Measurements from ENCODE around the gene ELP2. TPM values are rescaled to one million over a fixed set of nuclear protein-coding genes. Genes with fewer than 3 reads are reported as not detected.
"Not testable (repeated sequence)": the region's sequence is repeated elsewhere in the genome, so short reads cannot be mapped to it uniquely, and the experiment has no call there.

Gene ELP2
- total and polyA plus RNA-seq, 7 experiments from 2014 or later, result 77.4 to 177 (median 123) TPM

DNA sequence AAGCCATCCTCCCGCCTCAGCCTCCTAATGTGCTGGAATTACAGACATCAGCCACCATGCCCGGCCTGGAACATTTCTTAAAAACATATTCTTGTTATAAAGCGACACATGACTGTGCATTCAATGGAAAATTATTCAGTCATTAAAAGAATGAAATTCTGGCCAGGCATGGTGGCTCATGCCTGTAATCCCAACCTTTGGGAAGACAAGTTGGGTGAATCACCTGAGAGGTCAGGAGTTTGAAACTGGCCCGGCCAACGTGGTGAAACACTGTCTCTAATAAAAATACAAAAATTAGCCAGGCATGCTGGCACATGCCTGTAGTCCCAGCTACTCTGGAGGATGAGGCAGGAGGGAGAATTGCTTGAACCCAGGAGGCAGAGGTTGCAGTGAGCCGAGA lies 40.7 kb upstream of the ELP2 start:
- no peaks in the 10 kb centered on the region for H3K27me3 ChIP-seq (ENCODE audit: control insufficient read depth in 2 of 2, insufficient read depth in 2 of 2, low read length in 2 of 2)
- Mint-ChIP-seq H3K27me3 (peaks cover 0 to 3% (median 0%) of the 10 kb centered on the region in 5 donors), H3K4me1 (peaks cover 0 to 11% (median 4%) of the 10 kb centered on the region in 7 donors), H3K4me3 (no peak overlapping the region), H3K27ac (no peak overlapping the region), H3K9me3 (no peaks in the 10 kb centered on the region), H3K36me3 (no peaks in the 10 kb centered on the region)
- no peak overlapping the region for H3K4me3 ChIP-seq (ENCODE audit: low read length)
- no peaks in the 10 kb centered on the region for H3K9me3 ChIP-seq (ENCODE audit: control insufficient read depth in 2 of 3, low read length in 3 of 3)
- H3K36me3 ChIP-seq (ENCODE audit: control insufficient read depth in 2 of 3, insufficient read depth in 3 of 3, low read length in 3 of 3), result no peaks in the 10 kb centered on the region
- no peaks in the 10 kb centered on the region for H3K4me1 ChIP-seq (ENCODE audit: control insufficient read depth in 2 of 2, insufficient read depth in 2 of 2, low read length in 2 of 2)
- DNase-seq (no peak), ATAC-seq (no peak)
- no peak overlapping the region for H3K27ac ChIP-seq (ENCODE audit: low read depth, low read length)
- intact Hi-C loops (cut with micrococcal nuclease), result no loop called here
- ChIA-PET CTCF (no interaction called here), POLR2A (no interaction called here)

DNA sequence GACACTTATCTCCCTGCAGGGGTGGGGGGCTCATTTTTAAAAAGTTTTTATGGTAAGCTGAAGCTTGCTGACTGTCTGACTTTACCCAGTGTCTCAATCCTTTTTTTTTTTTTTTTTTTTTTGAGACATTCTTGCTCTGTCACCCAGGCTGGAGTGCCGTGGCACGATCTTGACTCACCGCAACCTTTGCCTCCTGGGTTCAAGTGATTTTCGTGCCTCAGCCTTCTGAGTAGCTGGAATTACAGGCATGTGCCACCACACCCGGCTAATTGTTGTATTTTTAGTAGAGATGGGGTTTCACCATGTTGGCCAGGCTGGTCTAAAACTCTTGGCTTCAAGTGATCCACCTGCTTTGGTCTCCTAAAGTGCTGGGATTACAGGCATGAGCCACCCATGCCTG lies 37.6 kb upstream of the ELP2 start:
- H3K27me3 ChIP-seq (ENCODE audit: control insufficient read depth in 2 of 2, insufficient read depth in 2 of 2, low read length in 2 of 2); DNase-seq; H3K27ac ChIP-seq (ENCODE audit: low read depth, low read length); H3K36me3 Mint-ChIP-seq; H3K9me3 Mint-ChIP-seq; POLR2A ChIA-PET; H3K9me3 ChIP-seq (ENCODE audit: control insufficient read depth in 2 of 3, low read length in 3 of 3); H3K4me1 ChIP-seq (ENCODE audit: control insufficient read depth in 2 of 2, insufficient read depth in 2 of 2, low read length in 2 of 2); H3K36me3 ChIP-seq (ENCODE audit: control insufficient read depth in 2 of 3, insufficient read depth in 3 of 3, low read length in 3 of 3); CTCF ChIA-PET; H3K4me3 Mint-ChIP-seq; ATAC-seq; H3K27ac Mint-ChIP-seq; H3K4me3 ChIP-seq (ENCODE audit: low read length); intact Hi-C loops (cut with micrococcal nuclease): not testable (repeated sequence)
- Mint-ChIP-seq H3K4me1 (peaks cover 0 to 11% (median 4%) of the 10 kb centered on the region in 7 donors), H3K27me3 (peaks cover 0 to 14% (median 4%) of the 10 kb centered on the region in 5 donors)

DNA sequence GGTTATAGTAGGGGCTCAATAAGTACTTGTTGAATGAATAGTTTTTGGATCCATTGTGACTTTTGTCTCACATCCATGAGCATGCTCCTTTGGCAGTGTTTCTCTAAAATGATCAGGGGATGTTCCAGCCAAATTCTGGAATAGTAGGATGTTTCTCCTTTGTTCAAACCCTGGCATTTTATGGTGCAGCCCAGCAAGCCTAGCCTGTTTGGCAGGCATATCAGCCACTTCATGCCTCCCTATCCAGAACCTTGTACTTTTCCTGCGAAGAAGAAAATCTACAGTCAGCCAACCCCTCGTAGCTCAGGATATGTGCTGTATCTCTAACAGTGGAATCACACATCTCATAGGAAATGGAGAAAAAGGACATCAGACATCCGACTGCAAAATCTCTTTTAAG lies 35.3 kb upstream of the ELP2 start:
- peak overlapping the region in 1 of 9 donors; percentile 2 for H3K27ac Mint-ChIP-seq
- Histone ChIP-seq H3K36me3 (ENCODE audit: control insufficient read depth in 2 of 3, insufficient read depth in 3 of 3, low read length in 3 of 3) (no peaks in the 10 kb centered on the region), H3K4me1 (ENCODE audit: control insufficient read depth in 2 of 2, insufficient read depth in 2 of 2, low read length in 2 of 2) (no peaks in the 10 kb centered on the region), H3K4me3 (ENCODE audit: low read length) (no peak overlapping the region), H3K9me3 (ENCODE audit: control insufficient read depth in 2 of 3, low read length in 3 of 3) (no peaks in the 10 kb centered on the region), H3K27me3 (ENCODE audit: control insufficient read depth in 2 of 2, insufficient read depth in 2 of 2, low read length in 2 of 2) (no peaks in the 10 kb centered on the region), H3K27ac (ENCODE audit: low read depth, low read length) (no peak overlapping the region)
- no peaks in the 10 kb centered on the region for H3K36me3 Mint-ChIP-seq
- DNase-seq, result no peak
- no peak for ATAC-seq
- H3K4me3 Mint-ChIP-seq, result no peak overlapping the region
- H3K4me1 Mint-ChIP-seq, result peaks cover 0 to 11% (median 4%) of the 10 kb centered on the region in 7 donors
- no peaks in the 10 kb centered on the region for H3K9me3 Mint-ChIP-seq
- ChIA-PET CTCF (interaction anchor here (1.2 to 6.8 kb wide), 2 partner anchors 8 to 189 kb away, joined by 3 to 83 read pairs; no protein-coding TSS in a partner anchor), POLR2A (no interaction called here)
- peaks cover 0 to 20% (median 4%) of the 10 kb centered on the region in 5 donors for H3K27me3 Mint-ChIP-seq
- intact Hi-C loops (cut with micrococcal nuclease), result no loop called here

DNA sequence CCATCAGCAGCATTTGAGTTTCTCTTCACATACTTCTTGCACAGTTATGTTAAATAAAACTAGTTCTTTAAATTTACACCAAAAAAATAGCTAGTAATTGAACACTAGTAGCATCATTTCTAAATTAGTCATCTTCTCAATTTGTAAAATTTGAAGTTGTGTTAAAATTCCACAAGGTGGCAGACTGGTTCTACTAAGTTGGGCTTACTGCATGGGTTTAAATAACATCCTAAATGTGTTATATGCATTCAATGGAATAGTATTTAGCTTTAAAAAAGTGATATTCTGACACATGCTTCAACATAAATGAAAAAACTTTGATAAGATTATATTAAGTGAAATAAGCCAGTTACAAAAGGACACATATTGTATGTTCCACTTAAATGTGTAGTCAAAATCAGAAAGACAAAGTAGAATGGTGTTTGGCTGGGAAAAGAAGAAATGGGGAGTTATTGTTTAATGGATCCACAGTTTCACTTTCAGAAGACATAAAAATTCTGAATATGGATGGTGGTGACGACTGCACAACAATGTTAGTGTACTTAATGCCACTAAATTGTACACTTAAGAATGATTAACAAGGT lies 33.7 kb upstream of the ELP2 start:
- H3K9me3 ChIP-seq (ENCODE audit: control insufficient read depth in 2 of 3, low read length in 3 of 3), result no peaks in the 10 kb centered on the region
- DNase-seq (peak in 7 of 9 donors; percentile 12 to 53 (median 37)), ATAC-seq (peak; percentile 60)
- Mint-ChIP-seq H3K4me1 (peaks cover 0 to 11% (median 4%) of the 10 kb centered on the region in 7 donors), H3K36me3 (no peaks in the 10 kb centered on the region), H3K9me3 (no peaks in the 10 kb centered on the region), H3K4me3 (no peak overlapping the region), H3K27ac (no peak overlapping the region), H3K27me3 (peaks cover 0 to 21% (median 4%) of the 10 kb centered on the region in 5 donors)
- CTCF ChIA-PET, result interaction anchor here (0.7 to 6.8 kb wide), 10 partner anchors 10 to 714 kb away, joined by 3 to 83 read pairs (median 3); no protein-coding TSS in a partner anchor
- no peak overlapping the region for H3K27ac ChIP-seq (ENCODE audit: low read depth, low read length)
- POLR2A ChIA-PET, result no interaction called here
- no peaks in the 10 kb centered on the region for H3K4me1 ChIP-seq (ENCODE audit: control insufficient read depth in 2 of 2, insufficient read depth in 2 of 2, low read length in 2 of 2)
- H3K36me3 ChIP-seq (ENCODE audit: control insufficient read depth in 2 of 3, insufficient read depth in 3 of 3, low read length in 3 of 3), result no peaks in the 10 kb centered on the region
- H3K4me3 ChIP-seq (ENCODE audit: low read length), result no peak overlapping the region
- no peaks in the 10 kb centered on the region for H3K27me3 ChIP-seq (ENCODE audit: control insufficient read depth in 2 of 2, insufficient read depth in 2 of 2, low read length in 2 of 2)
- intact Hi-C loops (cut with micrococcal nuclease), result loop anchor here (1.0 to 5.0 kb wide), 7 partner anchors 33 to 477 kb away; partner anchors contain the start of genes ELP2 (in 1 of the 2) and SLC39A6 (in 1 of the 2)

DNA sequence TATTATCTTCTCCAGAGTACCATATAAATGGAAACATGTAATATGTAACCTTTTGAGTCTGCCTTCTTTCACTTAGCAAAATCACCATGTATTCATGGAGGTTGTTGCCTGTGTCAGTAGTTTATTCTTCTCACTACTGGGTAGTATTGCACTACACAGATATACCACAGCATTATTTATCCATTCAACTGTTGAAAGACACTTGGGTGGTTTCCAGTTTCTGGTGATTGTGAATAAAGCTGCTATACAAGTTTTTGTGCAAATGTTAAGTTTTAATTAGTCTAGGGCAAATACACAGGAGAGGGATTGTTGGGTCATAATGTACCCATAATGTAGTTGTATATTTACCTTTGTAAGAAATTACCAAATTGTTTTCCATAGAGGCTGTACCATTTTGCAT lies 32.7 kb upstream of the ELP2 start:
- peaks cover 0 to 11% (median 4%) of the 10 kb centered on the region in 7 donors for H3K4me1 Mint-ChIP-seq
- Histone ChIP-seq H3K4me1 (ENCODE audit: control insufficient read depth in 2 of 2, insufficient read depth in 2 of 2, low read length in 2 of 2) (no peaks in the 10 kb centered on the region), H3K27ac (ENCODE audit: low read depth, low read length) (no peak overlapping the region), H3K4me3 (ENCODE audit: low read length) (no peak overlapping the region), H3K36me3 (ENCODE audit: control insufficient read depth in 2 of 3, insufficient read depth in 3 of 3, low read length in 3 of 3) (no peaks in the 10 kb centered on the region), H3K27me3 (ENCODE audit: control insufficient read depth in 2 of 2, insufficient read depth in 2 of 2, low read length in 2 of 2) (no peaks in the 10 kb centered on the region), H3K9me3 (ENCODE audit: control insufficient read depth in 2 of 3, low read length in 3 of 3) (no peaks in the 10 kb centered on the region)
- H3K36me3 Mint-ChIP-seq, result no peaks in the 10 kb centered on the region
- CTCF ChIA-PET, result interaction anchor here (0.6 to 6.8 kb wide), 3 partner anchors 71 to 186 kb away, joined by 4 to 83 read pairs (median 5); no protein-coding TSS in a partner anchor
- intact Hi-C loops (cut with micrococcal nuclease), result loop anchor here (1.0 to 5.0 kb wide), 7 partner anchors 32 to 476 kb away; partner anchors contain the start of genes ELP2 (in 1 of the 2) and SLC39A6 (in 1 of the 2)
- H3K27ac Mint-ChIP-seq, result no peak overlapping the region
- H3K9me3 Mint-ChIP-seq, result peaks cover 0 to under 1% (median 0%) of the 10 kb centered on the region in 11 donors
- POLR2A ChIA-PET, result no interaction called here
- DNase-seq, result no peak
- H3K4me3 Mint-ChIP-seq, result no peak overlapping the region
- ATAC-seq, result no peak
- peaks cover 0 to 21% (median 4%) of the 10 kb centered on the region in 5 donors for H3K27me3 Mint-ChIP-seq

DNA sequence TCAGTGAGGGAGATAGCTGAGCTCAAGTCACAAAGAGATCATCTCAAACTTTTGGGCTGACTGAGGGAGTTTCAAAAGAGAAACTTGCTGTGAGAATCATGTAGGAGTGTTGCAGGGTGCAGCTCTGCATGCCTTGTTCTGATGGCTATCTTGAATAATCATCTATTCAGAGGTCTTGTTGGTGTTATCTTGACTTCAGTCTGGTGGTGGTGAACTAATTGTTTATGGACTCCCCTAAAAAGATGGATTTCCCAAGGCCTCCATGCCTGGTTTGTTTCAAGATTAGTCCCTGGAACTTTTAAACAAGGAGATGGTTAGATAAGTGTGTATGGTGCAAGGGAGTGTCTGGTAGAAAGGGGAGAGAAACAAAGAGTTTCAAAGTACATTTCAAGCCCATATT lies 30.4 kb upstream of the ELP2 start:
- H3K4me3 ChIP-seq (ENCODE audit: low read length), result no peak overlapping the region
- no peaks in the 10 kb centered on the region for H3K27me3 ChIP-seq (ENCODE audit: control insufficient read depth in 2 of 2, insufficient read depth in 2 of 2, low read length in 2 of 2)
- DNase-seq (no peak), ATAC-seq (no peak)
- no peaks in the 10 kb centered on the region for H3K4me1 ChIP-seq (ENCODE audit: control insufficient read depth in 2 of 2, insufficient read depth in 2 of 2, low read length in 2 of 2)
- CTCF ChIA-PET, result interaction anchor here (0.7 to 6.8 kb wide), 2 partner anchors 176 to 184 kb away, joined by 3 to 83 read pairs; no protein-coding TSS in a partner anchor
- H3K4me1 Mint-ChIP-seq, result peaks cover 0 to 2% (median 0%) of the 10 kb centered on the region in 7 donors
- intact Hi-C loops (cut with micrococcal nuclease), result loop anchor here in 1 of 2 donors (5.0 kb wide), 2 partner anchors 313 to 342 kb away; no protein-coding TSS in a partner anchor
- peaks cover 0 to 20% (median 10%) of the 10 kb centered on the region in 5 donors for H3K27me3 Mint-ChIP-seq
- H3K36me3 Mint-ChIP-seq, result no peaks in the 10 kb centered on the region
- no peak overlapping the region for H3K27ac Mint-ChIP-seq
- POLR2A ChIA-PET, result no interaction called here
- H3K4me3 Mint-ChIP-seq, result no peak overlapping the region
- no peak overlapping the region for H3K27ac ChIP-seq (ENCODE audit: low read depth, low read length)
- H3K9me3 ChIP-seq (ENCODE audit: control insufficient read depth in 2 of 3, low read length in 3 of 3), result no peaks in the 10 kb centered on the region
- no peaks in the 10 kb centered on the region for H3K36me3 ChIP-seq (ENCODE audit: control insufficient read depth in 2 of 3, insufficient read depth in 3 of 3, low read length in 3 of 3)
- peaks cover 0 to 2% (median 0%) of the 10 kb centered on the region in 11 donors for H3K9me3 Mint-ChIP-seq
